SK-N-MC (cell line): Measurements from ENCODE around the gene ZNF687.

Experiments used
- DNase-seq: peaks from one replicate; pipeline ENCODE4 v3.0.0-alpha.2; 2011; ENCODE audit warnings: low read depth, low spot score
- H3K27ac ChIP-seq: fragments of 200-600 bp; sonication (generic); 2 replicates; pipeline ENCODE4 v1.5.1; 2016; ENCODE audit warnings: mixed run types
- H3K36me3 ChIP-seq: fragments of 200-600 bp; sonication (generic); 2 replicates; pipeline ENCODE4 v1.6.1; 2017; ENCODE audit warnings: antibody characterized with exemption, low read length, mixed read lengths; ENCODE audit not compliant: insufficient read depth
- H3K4me3 ChIP-seq: fragments of 200-600 bp; sonication (generic); 2 replicates; pipeline ENCODE4 v1.5.1; 2016
- H3K9ac ChIP-seq: fragments of 200-600 bp; sonication (generic); 2 replicates; pipeline ENCODE4 v1.8.0; 2017; ENCODE audit warnings: mixed run types, mixed read lengths; ENCODE audit not compliant: insufficient read length
- H3K9me3 ChIP-seq: fragments of 200-600 bp; sonication (generic); 2 replicates; pipeline ENCODE4 v1.6.1; 2017; ENCODE audit warnings: low read depth, mild to moderate bottlenecking, antibody characterized with exemption, low read length, moderate library complexity, mixed read lengths
- EZH2 ChIP-seq: fragments of 200-600 bp; sonication (generic); IDR thresholded peaks from one replicate; pipeline ENCODE4 v1.6.1; 2017; ENCODE audit warnings: antibody characterized with exemption
- FOXP2 ChIP-seq: optimal IDR thresholded peaks from 2 replicates; pipeline ENCODE3; 2011; ENCODE audit warnings: mild to moderate bottlenecking, moderate library complexity; ENCODE audit not compliant: insufficient read depth; ENCODE audit errors: extremely low read length, control extremely low read depth
- POLR2AphosphoS5 ChIP-seq: IDR thresholded peaks from 2 replicates; pipeline ENCODE4 v1.6.1; 2012; ENCODE audit warnings: mild to moderate bottlenecking, low read depth, low read length, borderline replicate concordance

The ZNF687 gene

GRCh38 chr1:151324390-151324930, 42.4 kb downstream of the ZNF687 start:
- H3K27ac ChIP-seq: no peak overlapping the region
- H3K9me3 ChIP-seq: no peaks in the 10 kb centered on the region
- no peak for DNase-seq
- H3K36me3 ChIP-seq: peaks cover 29% of the 10 kb centered on the region
- no peak for TF ChIP-seq EZH2
- no peak for TF ChIP-seq FOXP2
- TF ChIP-seq POLR2AphosphoS5: no peak
- H3K4me3 ChIP-seq: no peak overlapping the region
- H3K9ac ChIP-seq: no peak overlapping the region

GRCh38 chr1:151325231-151325630, 43.1 kb downstream of the ZNF687 start:
- H3K27ac ChIP-seq: no peak overlapping the region
- H3K9me3 ChIP-seq: no peaks in the 10 kb centered on the region
- no peak overlapping the region for H3K4me3 ChIP-seq
- peak overlapping the region; percentile 98 for H3K9ac ChIP-seq
- H3K36me3 ChIP-seq: peaks cover 29% of the 10 kb centered on the region
- no peak for TF ChIP-seq EZH2
- no peak for TF ChIP-seq POLR2AphosphoS5
- TF ChIP-seq FOXP2: no peak
- DNase-seq: no peak

GRCh38 chr1:151325646-151326429, 43.7 kb downstream of the ZNF687 start:
- Histone ChIP-seq H3K36me3 (peaks cover 24% of the 10 kb centered on the region), H3K4me3 (peak overlapping the region; percentile 87), H3K9ac (peak overlapping the region; percentile 98), H3K9me3 (no peaks in the 10 kb centered on the region), H3K27ac (no peak overlapping the region)
- DNase-seq: no peak
- no peak for TF ChIP-seq EZH2
- no peak for TF ChIP-seq FOXP2
- no peak for TF ChIP-seq POLR2AphosphoS5

DNA sequence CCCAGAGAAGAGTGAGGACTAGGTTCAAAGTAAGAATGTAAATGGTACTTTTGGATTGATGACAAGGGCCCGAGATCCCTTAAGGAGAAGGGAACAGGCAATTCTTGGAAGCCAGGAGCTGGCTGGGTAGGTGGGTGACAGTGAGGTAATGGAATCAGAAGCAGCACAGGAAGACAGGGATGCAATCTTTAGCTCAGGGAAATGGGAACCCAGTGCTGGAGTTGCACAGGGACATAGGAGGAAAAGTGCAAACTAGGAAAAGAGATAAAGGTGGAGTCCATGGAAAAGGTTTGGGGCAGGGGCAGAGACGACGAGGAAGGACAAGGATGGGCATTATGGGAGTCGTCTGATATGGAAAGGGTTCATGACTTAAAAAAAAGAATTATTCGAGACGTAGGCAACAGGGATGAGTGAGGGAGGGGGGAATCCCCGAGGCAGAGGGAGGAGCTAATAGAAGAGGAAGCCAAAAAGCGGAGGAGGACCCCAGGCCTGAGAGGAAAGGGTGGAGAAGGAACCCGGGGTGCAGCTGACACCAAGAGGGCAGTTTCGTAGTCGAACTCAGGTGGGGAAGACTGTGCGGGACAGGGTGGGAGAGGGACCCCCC, 44.6 kb downstream of the ZNF687 start:
- Histone ChIP-seq H3K4me3 (peak overlapping the region; percentile 87), H3K9ac (peak overlapping the region; percentile 98), H3K9me3 (no peaks in the 10 kb centered on the region), H3K27ac (no peak overlapping the region), H3K36me3 (peaks cover 22% of the 10 kb centered on the region)
- TF ChIP-seq POLR2AphosphoS5 (no peak), FOXP2 (no peak), EZH2 (no peak)
- no peak for DNase-seq

DNA sequence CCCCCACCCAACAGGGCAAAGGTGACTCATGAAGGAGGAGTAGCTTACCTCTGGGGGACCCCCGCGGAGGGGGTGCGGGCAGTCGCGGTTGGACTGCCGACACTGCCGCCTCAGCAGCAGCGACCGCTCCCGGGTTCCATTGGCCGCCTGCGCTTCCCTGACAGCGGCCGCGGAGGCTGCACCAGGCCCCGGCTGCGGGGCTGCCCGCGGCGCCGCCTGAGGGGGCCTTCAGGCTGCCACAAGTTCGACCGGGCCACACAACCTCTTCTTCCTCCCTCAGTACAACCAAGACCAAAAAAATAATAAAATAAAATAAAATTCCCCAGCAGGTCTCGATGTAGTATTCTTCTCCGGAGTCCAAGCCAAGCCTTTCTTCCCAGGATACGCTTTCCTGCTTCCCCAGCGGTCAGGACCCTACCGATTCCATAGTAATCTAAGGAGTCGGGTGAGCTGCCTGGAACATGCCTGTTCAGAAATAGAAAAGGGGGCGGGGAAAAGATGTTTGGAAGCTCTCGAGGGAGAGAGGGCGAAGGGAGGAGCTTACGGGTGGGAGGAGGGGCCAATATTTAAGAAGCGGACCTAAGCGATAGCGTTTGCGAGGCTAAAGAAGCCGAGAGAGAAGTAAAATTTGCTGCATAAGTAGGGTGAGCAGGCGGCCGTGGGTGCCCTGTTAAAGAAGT, 45.3 kb downstream of the ZNF687 start, which contains the start of gene PI4KB:
Gene PI4KB, minus strand, starts transcription at position 194 of the 680 bp plus-strand sequence. CDS start 10,935 bp downstream, outside the sequence.
- H3K27ac ChIP-seq: peak within 1 kb of the TSS; percentile 98
- H3K9ac ChIP-seq: peak within 1 kb of the TSS; percentile 98
- H3K36me3 ChIP-seq: peaks cover 19% of the 10 kb centered on the region
- no peaks in the 10 kb centered on the region for H3K9me3 ChIP-seq
- peak; percentile 97 for DNase-seq
- peak within 1 kb of the TSS; percentile 87 for H3K4me3 ChIP-seq
- TF ChIP-seq POLR2AphosphoS5 (peak; percentile 33), FOXP2 (no peak)

DNA sequence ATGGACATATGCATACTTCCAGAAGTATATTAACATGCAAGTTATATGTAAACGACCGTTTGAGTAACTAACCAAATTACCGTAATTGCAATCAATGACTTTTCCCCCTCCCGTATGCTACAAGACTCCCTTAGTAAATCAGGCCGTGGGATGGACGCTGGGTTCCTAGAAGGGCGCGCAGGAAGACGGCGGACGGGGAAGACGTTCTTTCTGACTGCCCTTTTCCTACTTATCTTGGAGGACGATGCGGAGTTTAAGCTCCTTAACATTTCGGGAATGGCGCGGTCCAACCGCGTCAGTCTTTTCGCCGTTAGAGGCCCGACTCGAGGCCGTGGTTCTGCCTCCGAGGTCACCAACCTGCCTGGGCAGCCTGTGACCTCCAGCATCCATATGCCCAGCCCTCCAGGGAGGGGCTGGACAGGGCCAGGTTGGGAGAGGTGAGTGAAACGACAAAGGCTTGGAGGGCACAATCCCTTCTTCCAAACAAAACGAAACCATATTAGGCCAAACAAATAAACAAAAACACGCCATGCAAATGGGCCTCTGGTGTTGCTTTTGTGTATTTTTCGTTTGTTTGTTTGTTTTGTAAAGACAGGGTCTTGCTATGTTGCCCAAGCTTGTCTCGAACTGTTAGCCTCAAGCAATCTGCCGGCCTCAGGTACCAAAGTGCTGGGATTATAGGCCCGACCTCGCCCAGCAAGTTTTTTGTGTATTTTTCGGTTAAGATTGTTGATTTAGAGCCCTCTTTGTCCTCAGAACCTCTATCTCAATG, 46.0 kb downstream of the ZNF687 start:
- no peaks in the 10 kb centered on the region for H3K9me3 ChIP-seq
- TF ChIP-seq POLR2AphosphoS5: no peak
- H3K27ac ChIP-seq: no peak overlapping the region
- peaks cover 14% of the 10 kb centered on the region for H3K36me3 ChIP-seq
- DNase-seq: no peak
- H3K9ac ChIP-seq: peak overlapping the region; percentile 53
- peak overlapping the region; percentile 87 for H3K4me3 ChIP-seq

GRCh38 chr1:151334822-151335221, 52.7 kb downstream of the ZNF687 start:
- no peaks in the 10 kb centered on the region for H3K9me3 ChIP-seq
- no peak overlapping the region for H3K27ac ChIP-seq
- H3K36me3 ChIP-seq: no peaks in the 10 kb centered on the region
- no peak overlapping the region for H3K4me3 ChIP-seq
- no peak for TF ChIP-seq EZH2
- no peak for TF ChIP-seq FOXP2
- no peak for TF ChIP-seq POLR2AphosphoS5
- DNase-seq: no peak
- no peak overlapping the region for H3K9ac ChIP-seq
